Activated CD4-positive, alpha-beta T cell treated with anti-CD3 and anti-CD28 coated beads, Interleukin-2, amount 50 U/mL, for 24 hours (primary cell): ENCODE measurements around the gene MMP3.

Experiments
- DNase-seq, 2 donors: peaks; one replicate each; pipeline ENCODE4 v3.0.0-alpha.2; 2020; ENCODE audit warnings: low read depth in 1 of 2, low spot score in 1 of 2

MMP3 gene

DNA sequence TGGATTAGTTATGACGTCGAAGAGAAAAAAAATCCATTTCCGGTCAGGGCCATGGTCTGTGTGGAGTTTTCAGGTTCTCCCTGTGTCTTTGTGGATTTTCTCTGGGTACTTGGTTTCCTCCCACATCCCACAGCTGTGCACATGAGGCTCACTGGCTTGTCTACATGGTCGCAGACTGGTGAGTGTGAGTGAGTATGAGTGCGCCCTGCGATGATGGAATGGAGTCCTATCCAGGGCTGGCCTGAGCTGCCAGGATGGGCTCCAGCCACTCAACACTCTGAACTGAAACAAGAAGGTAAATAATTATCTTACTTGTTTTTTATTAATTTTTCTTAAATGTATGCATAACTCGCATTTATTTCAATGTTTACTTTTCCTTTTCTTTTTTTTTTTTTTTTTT lies 10.8 kb downstream of the MMP3 start:
- no peak for DNase-seq

DNA sequence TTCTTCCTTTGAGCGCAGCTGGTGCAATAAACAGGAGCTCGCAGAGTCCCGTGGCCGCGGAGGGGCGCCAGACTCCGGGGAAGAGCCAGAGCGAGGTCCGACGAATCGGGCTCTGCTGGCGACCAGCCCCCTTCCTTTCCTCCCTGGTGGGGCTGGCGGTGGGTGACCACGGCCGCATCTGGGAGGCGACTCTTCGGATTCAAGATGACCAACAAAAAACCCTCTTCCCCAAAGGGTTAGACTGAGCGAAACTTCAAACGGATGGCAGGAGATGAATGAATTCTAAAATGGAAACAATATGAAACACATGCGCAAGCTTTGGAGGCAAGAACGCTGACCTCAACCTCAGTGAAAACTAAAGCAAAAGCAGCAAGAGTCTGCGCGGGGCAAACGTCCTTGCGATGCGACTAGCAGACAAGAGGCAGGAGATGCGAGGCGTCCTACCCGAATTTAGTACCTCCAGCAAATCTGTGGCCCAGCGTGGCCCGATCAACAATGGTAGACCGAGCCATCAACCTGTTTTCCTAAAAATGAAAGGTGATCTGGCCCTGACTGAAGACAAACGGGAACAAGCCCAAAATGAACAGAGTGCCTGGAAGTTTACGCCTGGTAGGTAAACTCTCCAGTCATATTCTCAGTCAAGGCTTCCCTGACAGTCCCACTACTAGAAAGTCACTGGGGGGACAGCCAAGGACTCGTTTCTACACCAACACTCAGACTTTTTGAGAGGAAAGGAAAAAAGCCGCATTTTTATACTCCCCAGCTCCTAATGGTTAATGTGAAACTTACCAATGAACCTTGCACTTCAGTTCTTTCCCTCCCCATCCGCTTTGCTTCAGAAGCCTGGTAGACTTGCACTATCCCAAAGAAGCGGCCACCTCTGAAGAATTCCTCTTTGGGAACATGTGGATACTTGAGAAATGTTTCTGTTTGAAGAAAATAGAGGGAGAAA lies 11.6 kb downstream of the MMP3 start:
- no peak for DNase-seq

DNA sequence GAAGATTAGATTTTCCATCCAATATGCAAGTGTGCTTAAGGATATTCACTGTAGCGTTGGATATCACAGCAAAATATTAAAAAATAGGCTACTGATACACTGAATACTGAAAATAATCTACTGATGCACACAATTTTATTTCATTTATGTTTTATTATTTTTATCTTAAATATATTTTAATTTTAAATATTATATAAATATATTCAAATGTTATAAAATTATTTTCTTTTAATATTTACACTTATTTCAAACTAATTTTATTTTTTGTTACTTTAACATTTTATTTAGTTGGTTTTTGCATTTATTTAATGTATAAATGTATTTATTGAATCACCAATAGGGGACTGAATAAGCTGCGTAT lies 12.3 kb downstream of the MMP3 start:
- DNase-seq, result no peak

DNA sequence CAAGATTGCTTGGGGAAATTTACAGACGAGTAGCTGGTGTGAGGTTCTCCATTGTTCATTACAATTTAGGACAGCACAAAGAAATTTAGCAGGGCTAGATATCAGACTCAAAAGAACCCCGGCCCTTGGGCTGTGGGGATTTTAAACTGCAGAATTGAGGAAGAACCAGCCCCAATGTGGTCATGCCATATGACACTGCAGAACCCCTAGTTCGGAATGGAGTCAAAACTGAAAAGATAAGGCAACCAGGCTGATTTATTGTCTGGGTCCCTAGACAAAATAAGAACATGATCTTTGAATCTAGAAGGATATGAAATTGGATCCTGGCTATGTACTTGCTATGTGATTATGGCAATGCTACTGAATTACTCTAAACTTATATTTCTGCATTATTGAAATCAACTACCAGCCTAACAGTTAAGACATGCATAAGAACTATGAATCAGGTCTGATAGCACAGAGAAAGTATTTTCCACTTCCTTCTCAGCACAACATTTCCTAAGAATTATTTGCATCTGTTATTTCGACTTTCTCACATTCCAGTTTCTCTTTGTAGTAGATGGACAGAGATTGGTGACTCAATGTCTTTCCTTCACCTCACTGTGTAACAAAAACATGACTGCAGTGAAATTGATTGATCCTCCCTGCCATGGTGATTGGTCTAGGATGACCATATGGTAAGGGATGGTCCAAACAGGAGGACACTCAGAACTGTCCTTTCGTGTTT lies 13.2 kb downstream of the MMP3 start:
- no peak for DNase-seq

DNA sequence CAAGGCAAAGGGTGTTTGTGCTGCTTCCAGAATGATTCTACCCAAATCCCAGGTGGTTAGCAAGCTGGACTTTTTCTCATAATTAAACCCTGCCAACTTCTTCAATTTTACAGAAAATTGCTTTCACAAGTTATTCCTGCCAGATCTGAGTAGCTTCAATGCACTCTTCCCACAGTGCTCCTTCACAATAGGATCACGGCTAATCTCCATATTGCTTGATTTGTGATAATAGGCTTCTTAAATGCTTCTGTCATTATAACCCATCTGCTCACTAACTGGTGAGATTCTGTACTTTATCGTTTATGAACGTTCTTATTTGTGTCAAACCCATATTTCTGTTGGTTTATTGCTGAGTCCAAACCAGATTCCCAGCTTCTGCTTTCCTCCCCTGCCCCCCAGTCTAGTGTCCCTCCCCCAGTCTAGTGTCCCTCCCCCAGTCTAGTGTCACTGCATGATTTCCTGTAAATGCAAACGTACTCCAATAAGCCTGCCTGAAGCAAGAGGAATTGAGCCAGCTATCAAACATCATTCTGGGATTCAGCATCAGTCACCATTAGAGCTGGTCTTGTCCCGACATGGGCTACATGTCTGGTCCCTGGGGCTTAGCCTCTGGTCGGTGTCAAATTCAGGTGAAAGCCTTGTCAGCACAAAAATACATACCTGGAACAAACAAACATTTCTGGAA lies 14.0 kb downstream of the MMP3 start:
- DNase-seq, result no peak

DNA sequence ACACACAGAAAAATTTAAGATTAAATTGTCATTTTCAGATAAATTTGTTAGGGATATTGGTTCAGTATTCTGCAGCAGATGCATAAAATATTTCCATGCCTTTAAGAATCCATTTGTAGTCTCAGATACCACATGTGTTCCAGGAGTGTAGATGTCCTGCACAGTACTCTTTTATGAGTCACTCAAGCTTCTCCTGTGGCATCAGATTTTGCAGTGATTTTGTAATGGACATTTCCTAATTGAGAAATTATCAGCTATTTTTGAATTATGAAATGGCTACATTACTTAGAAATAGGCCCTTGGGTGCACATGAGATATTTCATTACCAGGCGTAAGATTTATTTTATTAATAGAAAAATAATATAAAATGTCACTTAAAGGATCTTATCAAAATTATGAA lies 18.9 kb downstream of the MMP3 start:
- DNase-seq, result no peak

DNA sequence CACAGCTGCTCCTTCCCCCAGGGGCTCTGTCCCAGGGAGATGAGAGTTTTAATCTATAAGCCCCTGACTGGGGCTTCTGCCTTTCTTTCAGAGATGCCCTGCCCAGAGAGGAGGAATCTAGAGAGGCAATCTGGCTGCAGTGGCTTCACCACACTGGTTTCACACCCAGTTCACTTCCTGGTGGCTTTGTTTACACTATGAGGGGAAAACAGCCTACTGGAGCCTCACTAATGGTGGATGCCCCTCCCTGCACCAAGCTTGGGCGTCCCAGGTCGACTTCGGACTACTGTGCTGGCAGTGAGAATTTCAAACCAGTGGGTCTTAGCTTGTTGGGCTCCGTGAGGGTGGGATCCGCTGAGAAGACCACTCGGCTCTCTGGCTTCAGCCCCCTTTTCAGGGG lies 23.9 kb downstream of the MMP3 start:
- no peak for DNase-seq

DNA sequence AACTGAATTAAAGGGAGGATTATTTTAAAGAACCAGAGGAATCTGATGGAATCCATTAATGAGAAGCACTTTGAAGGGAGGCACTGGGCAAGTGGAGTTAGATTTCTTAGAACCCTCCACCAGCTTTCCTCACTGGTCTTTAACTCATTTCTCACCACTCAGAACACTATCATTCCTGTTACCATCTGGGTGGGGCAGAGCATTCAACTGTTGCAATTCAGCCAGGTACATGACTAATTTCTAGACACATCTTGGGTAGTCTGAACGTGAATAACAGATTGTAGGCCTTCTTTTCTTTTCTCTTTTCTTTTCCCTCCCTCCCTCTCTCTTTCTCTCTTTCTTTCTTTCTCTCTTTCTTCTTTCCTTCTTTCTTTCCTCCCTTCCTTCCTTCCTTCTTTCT lies 29.9 kb downstream of the MMP3 start:
- DNase-seq, result no peak

DNA sequence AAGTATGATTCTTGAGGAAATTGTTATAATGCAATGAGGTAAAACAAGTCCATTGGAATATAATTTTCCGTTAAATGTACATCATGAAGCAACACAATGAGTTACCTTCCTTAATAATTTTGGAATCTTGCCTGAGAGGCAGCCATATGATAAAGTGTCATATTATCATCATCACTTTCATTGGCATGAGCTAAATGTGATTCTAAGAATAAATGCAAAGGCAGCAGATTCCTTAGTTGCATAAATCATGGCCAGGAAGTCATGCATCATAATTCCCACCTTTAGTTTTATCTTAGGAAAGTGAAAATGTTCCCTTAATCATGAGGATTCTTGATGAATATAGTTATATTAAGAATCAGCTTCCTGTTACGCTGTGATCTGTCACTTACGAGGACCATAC lies 31.2 kb downstream of the MMP3 start:
- no peak for DNase-seq

DNA sequence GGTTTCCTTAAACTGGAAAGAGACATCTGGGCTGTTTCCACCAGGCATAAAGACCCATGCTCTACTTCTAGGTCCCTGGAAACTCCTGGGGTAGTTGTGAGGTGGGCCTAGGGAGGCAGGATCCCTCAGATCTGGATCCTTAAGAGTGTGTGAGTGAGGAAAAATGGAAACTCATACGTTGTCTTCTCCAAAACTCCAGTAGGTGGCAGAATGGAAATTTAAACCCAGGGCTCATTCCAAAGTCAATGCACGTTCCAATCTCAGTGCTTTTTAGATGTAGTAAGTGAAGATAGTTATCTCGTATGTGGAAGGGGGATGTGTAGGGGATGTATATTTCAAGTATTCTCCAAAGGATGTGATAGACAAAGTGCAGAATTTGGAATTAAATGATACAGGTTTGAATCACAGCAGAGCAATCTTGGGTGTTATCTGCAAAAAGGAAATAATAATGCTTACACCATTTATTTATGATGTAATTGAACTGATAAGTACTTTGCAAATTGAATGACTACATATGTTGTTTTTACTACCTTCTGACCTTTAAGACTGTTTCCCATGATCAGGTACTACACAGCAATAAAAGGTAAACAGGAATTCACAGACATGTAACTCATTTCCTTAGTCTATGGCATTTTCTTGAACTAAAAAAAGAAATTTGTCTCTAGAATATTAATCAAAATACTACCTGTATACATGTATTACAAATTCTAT lies 32.3 kb downstream of the MMP3 start:
- DNase-seq, result no peak

DNA sequence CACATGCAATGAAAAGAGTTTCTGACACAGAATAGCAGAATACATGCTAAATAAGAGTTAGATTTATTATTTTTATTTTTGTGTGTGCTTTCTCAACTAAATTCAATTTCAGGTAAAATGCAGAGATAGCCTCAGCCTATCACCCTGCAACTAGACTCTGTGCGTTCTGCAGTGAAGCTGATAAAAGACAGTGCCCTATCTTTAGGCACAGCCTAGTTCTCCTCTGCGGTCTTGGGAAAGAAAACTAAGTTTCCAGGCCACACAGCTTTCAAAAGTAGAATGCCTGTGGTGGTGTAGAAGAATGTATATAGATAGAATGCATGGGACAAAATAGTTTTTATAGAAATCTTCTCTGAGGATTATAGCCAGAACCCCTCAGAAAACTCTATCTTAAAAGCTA lies 33.4 kb downstream of the MMP3 start:
- DNase-seq, result no peak

DNA sequence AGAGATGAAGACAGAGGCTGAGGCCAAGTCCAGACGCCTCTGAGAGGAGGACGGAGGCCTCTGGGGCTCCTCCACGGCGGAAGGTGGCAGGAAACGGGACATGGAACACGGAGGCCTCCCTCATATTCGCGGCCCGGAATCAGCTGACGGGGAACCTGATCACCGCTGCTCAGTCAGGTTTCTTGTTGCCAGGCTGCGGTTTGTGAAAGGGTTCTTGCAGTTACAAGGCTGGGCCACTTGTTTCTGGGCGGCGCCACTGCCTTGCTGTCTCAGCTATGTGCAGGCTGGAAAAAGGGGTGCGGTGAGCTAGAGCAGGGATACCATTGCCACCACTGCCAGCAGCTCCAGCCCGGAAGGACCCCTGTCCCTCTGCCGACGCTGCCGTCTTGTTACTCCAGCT lies 35.5 kb downstream of the MMP3 start:
- no peak for DNase-seq

DNA sequence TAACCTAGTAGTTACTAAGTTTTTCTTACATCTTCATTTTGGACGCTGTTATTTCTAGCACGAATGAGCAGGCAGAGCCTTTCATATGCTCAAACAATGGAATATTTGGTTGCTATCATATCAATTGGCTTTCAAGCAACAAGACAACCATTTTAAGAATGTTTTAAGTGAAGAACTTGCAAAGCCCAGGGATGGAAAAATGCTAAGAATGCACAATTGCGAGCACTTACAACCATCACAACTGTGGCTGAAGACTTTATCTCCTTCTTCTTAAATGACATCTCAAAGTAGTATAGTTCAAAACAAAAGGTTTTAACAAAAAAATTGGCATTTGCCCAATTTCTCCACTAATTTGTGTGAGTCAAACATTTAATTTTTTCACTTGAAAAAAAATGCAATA lies 37.1 kb downstream of the MMP3 start:
- no peak for DNase-seq

DNA sequence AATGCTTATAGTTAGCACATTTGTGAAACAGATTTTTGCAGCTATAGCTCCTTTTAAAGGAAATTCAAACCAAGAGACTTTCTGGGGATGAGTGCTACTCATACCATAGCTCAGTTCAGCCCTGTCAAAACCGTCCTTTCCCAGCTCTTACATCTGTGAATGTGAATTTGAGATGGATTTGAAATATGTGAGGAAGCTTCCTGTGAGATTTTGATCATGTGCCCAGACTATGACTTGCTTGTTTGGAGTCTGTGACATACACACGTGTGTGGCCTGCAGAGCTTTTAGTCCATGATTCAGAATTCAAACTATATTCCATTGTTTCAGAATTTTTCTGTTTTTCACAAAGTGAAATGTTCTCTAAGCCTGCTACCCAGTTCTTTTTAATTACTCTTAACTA lies 41.1 kb downstream of the MMP3 start:
- no peak for DNase-seq

DNA sequence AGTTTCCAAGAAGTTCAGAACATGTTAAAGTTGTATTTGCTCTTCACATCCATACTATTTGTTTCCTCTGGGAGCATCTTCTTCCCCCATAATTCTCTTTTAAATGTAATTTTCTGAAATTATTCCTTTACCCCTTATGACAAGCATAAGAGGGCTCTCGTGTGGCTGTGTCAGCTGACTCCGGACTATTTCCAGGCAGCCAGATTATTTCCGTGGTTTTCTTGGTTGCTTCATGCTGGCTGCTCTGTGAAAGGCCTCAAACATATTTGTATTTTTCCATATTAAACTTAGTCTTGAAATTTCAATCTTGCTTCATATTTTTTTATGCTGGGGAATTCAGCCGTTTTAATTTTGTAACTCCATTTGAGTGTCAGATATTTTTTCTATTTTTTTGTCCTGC lies 42.6 kb downstream of the MMP3 start:
- DNase-seq, result no peak

DNA sequence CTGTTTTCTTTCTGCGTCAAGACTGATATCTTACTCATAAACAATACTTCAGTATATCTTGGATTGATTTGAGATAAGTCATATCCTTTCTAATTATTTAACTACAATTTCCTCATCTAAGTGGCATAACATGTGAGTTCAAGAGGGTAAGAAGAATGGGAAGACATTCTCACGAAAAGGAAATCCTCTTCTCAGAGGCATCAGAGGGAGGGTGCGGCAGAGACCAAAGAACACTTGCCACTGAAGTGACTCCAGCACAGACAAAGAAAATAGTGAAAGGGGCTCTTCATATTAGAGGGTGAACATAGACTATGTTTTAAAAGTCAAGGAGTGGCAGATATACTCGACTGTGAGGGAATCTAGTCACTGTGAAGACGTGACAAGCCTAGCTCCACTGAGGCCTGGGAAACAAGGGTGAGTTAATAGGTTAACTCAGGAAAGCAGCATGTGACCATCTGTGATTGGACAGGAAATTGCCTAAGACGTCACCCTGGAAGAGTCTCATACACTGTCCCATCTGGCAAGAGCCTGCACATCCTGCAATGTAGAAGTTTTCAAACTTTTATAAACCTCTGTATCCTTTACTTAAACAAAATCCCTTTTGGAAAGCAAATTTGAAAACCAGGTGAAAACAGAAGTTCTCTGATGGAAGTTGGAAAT lies 43.6 kb downstream of the MMP3 start:
- no peak for DNase-seq

DNA sequence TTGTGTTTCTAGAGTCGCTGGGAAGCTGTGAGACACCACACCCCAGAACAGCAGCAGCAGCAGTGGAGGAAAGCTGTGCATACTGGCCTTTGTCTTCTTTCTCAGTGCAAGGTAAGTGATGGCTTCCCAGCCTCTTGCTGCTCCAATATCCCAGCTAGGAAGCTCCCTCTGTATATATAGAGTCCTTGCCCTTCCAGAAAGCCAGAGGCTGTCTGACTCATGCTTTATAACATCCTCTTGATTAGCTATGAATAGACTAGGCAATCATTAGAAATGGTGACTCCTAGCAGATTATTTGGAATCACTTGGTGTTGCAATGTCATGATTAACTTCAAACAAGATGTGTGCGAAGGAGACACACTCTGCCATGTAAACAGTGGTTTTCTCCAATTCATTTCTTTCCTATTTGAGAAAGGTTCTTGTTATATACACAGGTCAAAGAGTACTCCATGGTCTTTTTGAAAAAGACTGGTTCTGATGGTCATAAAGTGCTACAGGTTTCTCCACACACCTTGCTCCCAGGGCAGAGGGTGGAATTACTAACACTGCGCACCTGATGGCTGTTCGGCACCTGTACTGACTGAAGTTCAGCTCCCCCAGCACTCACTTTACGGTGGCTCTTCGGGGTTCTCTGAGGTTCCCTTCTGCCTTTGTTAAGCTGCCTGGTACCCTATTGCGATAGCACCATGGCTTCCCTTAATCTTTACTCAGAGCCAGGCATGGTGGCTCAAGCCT lies 45.2 kb downstream of the MMP3 start, which contains the start of gene MMP1:
MMP1 (minus strand) TSS at position 149 of the 735 bp plus-strand sequence; CDS start at position 81, 68 bp downstream.
- no peak for DNase-seq

DNA sequence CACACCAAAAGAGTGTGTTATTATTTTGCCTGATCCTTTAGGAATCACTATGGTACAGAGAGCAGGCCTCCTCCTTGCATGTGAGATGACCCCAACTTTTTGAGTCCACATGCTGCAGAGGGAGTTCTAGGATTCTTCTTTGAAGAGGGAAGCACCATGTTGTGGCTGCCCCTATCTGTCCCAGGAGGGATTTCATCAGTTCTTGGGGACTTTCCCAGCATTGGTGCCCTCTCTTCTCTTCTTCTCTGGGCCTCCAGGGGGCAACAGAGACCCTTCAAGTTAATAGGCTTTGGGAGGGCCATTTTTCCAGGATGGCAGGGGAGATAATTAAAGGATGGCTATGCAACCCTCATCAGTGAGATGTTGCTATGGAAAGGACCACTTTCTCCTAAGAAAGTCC lies 49.0 kb downstream of the MMP3 start:
- DNase-seq, result no peak

DNA sequence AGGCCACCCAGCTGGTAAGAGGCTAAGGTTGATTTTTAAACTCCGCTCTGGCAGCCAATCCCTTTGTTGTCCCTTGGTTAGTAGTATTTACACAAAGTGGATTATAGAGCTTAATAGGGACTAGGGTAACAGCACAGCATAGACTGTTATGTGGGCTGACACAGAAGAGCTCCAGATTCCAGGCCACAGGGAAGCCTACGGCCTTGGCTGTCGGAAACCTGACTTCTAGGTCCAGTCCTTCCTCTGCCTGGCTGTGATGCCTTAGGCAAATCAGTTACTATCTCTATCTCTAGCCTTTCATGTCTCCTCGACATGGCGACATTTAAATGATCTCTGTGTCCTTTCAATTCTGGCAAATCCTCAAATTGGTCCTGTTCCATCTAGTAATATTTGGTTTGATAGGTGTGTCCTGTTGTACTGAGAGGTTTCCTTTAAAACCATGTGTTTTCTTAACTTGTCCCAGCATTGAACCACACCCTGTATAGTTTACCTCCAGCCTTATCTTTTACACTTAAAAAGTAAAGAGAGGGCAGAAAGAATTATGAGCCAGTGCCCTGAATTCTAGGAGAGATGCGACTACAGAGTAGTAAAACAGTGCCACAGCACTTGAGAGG lies 49.6 kb downstream of the MMP3 start:
- DNase-seq, result no peak

DNA sequence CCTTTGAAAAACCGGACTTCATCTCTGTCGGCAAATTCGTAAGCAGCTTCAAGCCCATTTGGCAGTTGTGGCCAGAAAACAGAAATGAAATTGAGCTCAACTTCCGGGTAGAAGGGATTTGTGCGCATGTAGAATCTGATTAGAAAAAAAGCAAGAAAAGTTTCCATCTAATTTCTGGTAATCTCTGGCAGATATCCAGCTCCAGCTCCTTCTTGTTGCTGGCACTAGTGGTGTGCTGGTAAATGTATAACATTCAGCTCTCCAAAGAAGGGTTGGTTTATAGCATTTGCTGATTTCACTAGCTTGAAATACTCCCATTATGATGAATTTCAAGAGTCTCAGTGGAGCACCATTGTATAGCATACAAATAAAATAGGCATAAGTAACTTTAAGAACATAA lies 50.8 kb downstream of the MMP3 start:
- no peak for DNase-seq
